HEK293 (cell line): ENCODE measurements around the gene ZYX.
A peak's percentile ranks its signal among the peaks of the same experiment; 100 is the strongest.

Source experiments
- CTCF ChIP-seq: fragments of 450-650 bp; formaldehyde crosslinking; IDR thresholded peaks from 2 replicates; pipeline ENCODE4 v1.5.1; 2016; ENCODE audit warnings: missing biosample characterization, missing genetic modification characterization
- SCRT2 ChIP-seq: fragments of 450-650 bp; formaldehyde crosslinking; IDR thresholded peaks from 2 replicates; pipeline ENCODE4 v1.5.1; 2016; ENCODE audit warnings: missing biosample characterization, missing genetic modification characterization
- YY1 ChIP-seq: fragments of 450-650 bp; formaldehyde crosslinking; IDR thresholded peaks from 2 replicates; pipeline ENCODE4 v1.5.1; 2018; ENCODE audit warnings: missing biosample characterization, missing genetic modification characterization
- ZBTB1 ChIP-seq: fragments of 450-650 bp; formaldehyde crosslinking; IDR thresholded peaks from 2 replicates; pipeline ENCODE4 v1.5.1; 2016; ENCODE audit warnings: missing biosample characterization, missing genetic modification characterization
- ZBTB49 ChIP-seq: fragments of 450-650 bp; formaldehyde crosslinking; IDR thresholded peaks from 2 replicates; pipeline ENCODE4 v1.5.1; 2016; ENCODE audit warnings: missing biosample characterization, missing genetic modification characterization, low read depth
- ZFP3 ChIP-seq: fragments of 450-650 bp; formaldehyde crosslinking; IDR thresholded peaks from 2 replicates; pipeline ENCODE4 v1.5.1; 2016; ENCODE audit warnings: low read depth, missing biosample characterization, missing genetic modification characterization
- ZNF155 ChIP-seq: fragments of 450-650 bp; formaldehyde crosslinking; IDR thresholded peaks from 2 replicates; pipeline ENCODE4 v1.5.1; 2016; ENCODE audit warnings: missing biosample characterization, missing genetic modification characterization
- ZNF416 ChIP-seq: fragments of 450-650 bp; formaldehyde crosslinking; IDR thresholded peaks from 2 replicates; pipeline ENCODE4 v1.5.1; 2016; ENCODE audit warnings: missing biosample characterization, missing genetic modification characterization
- ZNF530 ChIP-seq: fragments of 450-650 bp; formaldehyde crosslinking; IDR thresholded peaks from 2 replicates; pipeline ENCODE4 v1.5.1; 2016; ENCODE audit warnings: low read depth, missing biosample characterization, missing genetic modification characterization
- ZNF701 ChIP-seq: fragments of 450-650 bp; formaldehyde crosslinking; IDR thresholded peaks from 2 replicates; pipeline ENCODE4 v1.5.1; 2016; ENCODE audit warnings: missing biosample characterization, missing genetic modification characterization

GRCh38 chr7:143397710-143398530, 16.8 kb downstream of the ZYX start:
- TF ChIP-seq ZNF530 (tag by site-specific recombination) (no peak), ZNF155 (tag by site-specific recombination) (no peak), ZBTB49 (no peak), SCRT2 (tag by site-specific recombination) (peak; percentile 88), CTCF (tag by site-specific recombination) (no peak), ZNF701 (tag by site-specific recombination) (no peak), ZBTB1 (no peak), YY1 (tag by site-specific recombination) (no peak), ZNF416 (tag by site-specific recombination) (no peak), ZFP3 (tag by site-specific recombination) (no peak)
